Measurements from ENCODE around the gene EML6. TPM values are rescaled to one million over a fixed set of nuclear protein-coding genes. Genes with fewer than 3 reads are reported as not detected.

The EML6 gene
- total RNA-seq, 1 donor from 2014 or later: 0.89 TPM

DNA sequence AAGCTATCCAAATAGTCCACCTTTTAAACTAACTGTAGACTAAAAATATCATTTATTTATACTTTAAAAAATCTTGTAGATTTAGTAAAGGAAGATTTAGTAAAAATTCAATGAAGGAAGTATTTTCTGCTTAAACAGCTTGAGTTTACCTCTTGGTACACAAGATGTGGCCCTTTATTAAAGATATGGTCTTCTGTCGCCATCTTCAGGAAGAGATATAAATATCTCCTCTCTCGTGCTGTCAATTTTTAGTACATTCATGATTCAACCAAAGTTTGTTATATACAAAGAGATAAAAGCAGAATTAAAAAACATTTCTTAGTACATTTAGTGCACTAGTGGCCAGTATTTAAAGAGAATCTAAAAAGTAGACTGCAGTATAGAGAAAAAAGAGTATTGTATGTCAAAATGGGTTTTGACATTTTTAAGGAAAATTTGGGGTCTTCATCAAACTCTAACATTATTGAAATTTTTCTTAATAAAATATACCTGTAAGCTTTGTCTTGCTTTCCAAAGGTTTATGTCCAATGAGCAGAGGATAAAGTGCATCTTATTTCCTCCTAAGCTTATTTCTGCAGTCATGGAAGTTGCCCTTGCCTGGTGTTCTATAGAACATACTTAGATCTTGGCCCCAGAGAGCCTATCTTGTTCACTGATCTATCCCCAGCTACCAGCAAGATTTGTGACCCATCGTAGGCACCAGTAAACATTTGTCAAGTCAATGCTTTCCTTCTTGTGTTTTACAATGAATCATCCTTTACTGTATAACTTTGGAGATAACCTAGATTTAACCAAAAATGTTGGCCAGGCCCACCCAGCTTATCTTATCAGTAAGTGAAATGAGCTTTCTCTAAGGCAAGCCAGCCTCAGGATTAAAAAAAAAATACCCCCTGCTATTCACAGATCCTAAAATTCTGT, 18.5 kb upstream of the EML6 start:
- intact Hi-C loops (cut with micrococcal nuclease): loop anchor here (1.0 to 5.0 kb wide), 4 partner anchors 40 to 598 kb away; no protein-coding TSS in a partner anchor

DNA sequence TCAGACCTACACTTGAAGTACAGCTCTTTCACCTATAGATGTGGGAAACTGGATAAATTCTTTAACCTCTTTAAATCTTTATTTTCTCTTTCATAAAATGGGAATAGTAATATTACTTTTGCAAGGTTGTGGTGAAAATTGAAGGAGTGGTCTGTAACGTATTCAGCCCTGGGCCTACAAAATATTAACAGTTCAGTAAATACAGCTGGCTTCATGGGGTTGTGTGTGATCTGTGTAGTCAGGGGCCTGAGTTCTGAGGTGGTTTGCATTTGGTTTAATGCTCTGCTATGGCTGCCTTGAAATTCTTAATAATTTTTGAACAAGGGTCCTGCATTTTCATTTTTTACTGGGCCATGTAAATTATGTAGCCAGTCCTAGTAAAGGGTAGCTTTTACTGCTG, 16.8 kb upstream of the EML6 start:
- intact Hi-C loops (cut with micrococcal nuclease): loop anchor here (5.0 kb wide), 1 partner anchor 599 kb away; no protein-coding TSS in a partner anchor

DNA sequence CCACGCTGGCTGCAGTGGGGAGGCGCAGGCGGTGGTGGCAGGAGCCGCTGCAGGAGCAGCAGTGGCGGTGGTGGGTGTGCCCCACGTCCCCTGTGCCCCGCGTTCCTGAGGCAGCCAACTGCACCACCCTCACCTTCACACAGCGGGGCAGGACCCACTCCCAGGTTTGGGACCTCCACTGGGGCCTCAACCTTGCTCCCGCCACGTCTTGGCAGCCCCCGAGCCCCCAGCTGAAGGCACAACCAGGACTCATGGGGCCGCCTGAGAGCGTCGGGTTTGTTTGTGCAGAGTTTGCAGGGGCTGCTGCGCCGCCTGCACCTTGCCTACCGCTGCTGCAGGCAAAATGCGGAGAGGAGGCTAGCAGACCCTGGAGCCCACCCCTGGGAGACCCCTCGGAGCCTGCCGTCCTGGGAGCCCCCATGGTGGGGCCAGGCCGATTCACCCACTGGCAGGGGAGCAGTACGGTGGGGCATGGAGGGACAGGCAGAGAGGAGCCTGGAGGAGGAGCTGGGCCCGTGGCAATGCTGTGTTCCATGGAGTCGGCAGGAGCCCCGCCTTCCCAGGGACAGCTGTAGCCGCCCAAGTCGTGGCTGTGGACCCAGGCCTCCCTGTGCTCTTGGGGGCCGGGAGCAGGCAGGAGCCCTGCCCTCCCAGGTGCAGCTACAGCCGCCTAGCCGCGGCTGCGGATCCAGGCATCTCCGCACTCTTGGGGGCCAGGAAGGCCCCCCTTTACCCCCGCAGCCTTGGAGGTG, 14.7 kb upstream of the EML6 start:
- intact Hi-C loops (cut with micrococcal nuclease): loop anchor here (5.0 kb wide), 1 partner anchor 601 kb away; no protein-coding TSS in a partner anchor

DNA sequence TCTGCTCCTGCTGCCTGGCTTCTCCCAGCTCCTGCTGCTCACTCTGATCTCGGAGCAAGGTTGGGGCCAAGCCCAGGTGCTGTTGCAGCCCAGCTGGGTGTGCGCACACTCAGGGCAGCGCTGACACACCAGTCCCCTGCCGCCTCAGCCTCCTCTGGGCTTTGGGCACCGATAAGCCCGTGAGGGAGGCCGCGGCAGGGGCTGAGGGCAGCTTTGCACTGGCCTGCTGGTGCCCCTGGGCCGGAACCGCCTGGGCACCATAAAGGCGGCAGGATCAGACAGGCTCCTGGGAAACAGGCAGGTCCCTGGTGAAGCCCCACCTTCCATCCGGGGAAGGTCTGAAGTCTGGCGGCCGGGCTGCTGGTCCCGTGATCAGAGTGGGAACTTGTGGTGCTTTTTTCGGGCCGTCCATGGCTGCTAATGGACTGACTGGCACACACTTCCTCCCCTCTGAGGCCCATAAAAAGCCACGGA, 14.1 kb upstream of the EML6 start:
- intact Hi-C loops (cut with micrococcal nuclease): loop anchor here (5.0 kb wide), 1 partner anchor 602 kb away; no protein-coding TSS in a partner anchor

DNA sequence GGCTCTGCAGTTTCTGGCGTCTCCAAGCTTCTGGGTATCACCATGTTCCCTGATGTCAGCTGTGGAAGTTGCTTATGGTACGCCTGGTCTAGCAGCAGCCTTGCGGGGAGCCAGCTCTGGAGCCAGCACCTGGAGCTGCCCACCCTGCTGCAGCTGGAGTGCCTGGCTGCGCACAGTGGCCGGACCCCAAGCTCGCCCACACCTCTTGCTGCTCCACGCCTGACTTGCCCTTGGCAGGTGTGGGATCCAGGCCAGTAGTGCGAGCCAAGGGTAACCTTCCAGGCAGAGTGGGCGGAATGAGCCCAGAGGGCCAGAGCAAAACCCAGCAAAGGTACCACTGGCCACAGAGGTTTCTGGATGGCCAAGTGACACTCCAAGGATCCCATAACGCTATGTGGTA, 13.2 kb upstream of the EML6 start:
- intact Hi-C loops (cut with micrococcal nuclease): no loop called here

DNA sequence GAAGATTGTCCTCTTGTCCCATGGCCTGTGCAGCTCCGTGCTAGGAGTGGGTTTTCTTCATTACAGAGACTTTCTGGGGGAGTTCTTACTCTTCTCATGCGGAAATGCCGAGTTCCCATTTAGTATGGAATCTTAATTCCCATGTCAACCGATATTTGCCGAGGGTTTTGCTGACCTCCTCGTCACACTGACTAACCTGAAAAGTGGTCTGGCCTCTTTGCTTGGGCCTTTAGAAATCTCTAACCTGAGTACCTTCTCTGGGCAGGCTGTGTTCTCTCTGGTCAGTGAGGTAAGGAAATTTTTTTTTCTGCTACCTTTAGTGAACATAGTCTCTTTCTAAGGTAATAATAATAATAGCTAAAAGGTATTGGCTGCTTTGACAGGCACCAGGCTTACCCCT, 10.9 kb upstream of the EML6 start:
- intact Hi-C loops (cut with micrococcal nuclease): no loop called here

DNA sequence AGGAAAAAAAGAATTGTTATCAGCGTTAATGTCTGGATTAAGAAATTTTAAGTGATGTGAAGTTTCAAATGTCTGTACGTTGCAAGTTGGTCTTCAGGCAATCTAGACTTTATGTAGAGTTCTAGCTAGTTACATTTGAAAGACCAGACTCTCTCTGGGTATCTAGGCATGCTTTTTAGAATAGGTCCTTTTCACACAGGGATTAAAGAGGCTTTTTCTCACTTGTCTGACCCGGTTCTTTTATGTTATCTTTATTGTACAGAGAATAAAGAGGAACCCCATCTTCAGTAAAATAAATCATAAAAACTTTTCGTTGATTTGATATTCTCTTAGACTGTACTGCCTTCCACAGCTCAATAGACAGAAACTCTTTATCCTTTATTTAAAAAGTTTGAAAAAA, 8.5 kb upstream of the EML6 start:
- intact Hi-C loops (cut with micrococcal nuclease): no loop called here

DNA sequence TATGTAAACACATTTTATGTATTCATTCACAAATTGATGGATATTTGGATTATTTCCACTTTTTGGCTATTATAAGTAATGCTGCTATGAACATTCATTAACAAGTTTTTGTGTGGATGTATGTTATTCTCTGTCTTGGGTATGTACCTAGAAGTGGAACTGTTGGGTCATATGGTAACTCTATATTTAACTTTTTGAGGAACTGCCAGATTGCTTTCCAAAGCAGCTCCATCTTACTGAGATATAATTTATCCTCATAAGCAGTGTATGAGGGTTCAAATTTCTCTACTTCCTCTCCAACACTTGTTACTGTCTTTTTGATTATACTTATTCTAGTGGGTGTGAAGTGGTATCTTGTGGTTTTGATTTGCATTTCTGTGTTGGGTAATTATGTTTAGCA, 7.1 kb upstream of the EML6 start:
- intact Hi-C loops (cut with micrococcal nuclease): no loop called here

DNA sequence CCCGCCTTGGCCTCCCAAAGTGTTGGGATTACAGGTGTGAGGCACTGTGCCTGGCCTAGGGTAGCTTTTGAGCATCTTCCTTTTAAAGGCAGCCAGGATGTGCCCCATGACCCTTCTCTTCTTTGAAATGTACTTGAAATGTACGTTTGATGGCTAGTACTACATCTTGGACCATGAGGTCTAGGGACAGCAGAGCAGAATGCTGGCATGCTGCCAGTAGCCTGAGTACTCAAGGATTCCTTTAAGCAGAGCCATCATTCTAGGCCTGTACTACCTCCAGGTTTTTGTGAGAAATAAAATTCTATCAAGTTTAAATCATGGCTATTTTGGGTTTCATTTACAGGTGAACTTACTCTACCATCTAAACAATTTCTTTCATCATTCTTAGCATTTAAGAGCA, 2.9 kb upstream of the EML6 start:
- intact Hi-C loops (cut with micrococcal nuclease): loop anchor here (5.0 to 10.0 kb wide), 4 partner anchors 292 to 972 kb away; partner anchors contain the start of genes PNPT1 and PPP4R3B

DNA sequence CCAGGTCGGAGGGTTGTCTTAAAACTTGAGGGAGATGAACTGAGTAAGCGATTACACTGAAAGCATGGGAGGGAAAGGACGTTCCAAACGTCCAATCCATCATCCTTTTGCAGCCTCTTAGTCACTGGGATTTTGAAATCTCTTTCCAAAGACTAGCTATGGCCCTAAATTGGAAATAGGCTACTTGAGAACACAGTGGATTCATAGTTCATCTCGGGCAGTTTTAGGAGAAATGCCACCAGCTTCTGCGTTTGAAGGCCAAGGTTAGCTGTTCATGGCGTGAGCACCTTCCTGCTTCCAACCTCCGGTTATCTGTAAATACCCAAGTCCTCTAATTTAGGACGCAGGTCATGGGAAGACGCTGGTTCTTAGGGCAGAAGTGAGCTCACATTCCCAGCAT, 821 bp upstream of the EML6 start:
- intact Hi-C loops (cut with micrococcal nuclease): loop anchor here (1.0 to 10.0 kb wide), 15 partner anchors 116 to 970 kb away; partner anchors contain the start of genes ACYP2, CHAC2, CLHC1 and ERLEC1

DNA sequence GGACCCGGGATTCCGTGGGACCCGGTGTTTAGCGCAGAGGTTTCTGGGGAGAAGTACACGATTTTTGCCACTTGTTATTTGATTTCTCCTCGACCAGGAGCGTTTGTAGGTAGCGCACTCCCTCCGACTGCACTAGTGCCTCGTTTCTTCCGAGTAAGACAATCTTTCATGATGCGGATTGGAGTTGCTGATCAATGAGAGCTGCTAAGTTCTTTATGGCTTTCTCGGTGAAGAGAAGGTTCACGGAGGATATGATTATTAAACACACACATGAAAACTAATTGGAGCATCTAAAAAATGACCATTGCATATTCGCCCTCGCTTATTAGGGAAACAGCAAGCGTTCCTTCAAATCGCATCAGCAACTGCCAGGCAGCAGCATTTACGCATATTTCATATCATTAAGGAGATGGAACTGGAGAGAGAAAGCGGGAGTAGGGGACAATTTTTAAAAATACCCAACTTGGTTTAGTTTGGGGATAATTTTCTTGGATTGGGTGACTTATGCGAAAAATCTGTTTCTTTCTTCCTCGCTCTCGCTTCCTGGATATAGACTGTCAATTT, 616 bp downstream of the EML6 start:
- intact Hi-C loops (cut with micrococcal nuclease): loop anchor here (1.0 to 10.0 kb wide), 15 partner anchors 114 to 968 kb away; partner anchors contain the start of genes ACYP2, CHAC2, CLHC1 and ERLEC1

DNA sequence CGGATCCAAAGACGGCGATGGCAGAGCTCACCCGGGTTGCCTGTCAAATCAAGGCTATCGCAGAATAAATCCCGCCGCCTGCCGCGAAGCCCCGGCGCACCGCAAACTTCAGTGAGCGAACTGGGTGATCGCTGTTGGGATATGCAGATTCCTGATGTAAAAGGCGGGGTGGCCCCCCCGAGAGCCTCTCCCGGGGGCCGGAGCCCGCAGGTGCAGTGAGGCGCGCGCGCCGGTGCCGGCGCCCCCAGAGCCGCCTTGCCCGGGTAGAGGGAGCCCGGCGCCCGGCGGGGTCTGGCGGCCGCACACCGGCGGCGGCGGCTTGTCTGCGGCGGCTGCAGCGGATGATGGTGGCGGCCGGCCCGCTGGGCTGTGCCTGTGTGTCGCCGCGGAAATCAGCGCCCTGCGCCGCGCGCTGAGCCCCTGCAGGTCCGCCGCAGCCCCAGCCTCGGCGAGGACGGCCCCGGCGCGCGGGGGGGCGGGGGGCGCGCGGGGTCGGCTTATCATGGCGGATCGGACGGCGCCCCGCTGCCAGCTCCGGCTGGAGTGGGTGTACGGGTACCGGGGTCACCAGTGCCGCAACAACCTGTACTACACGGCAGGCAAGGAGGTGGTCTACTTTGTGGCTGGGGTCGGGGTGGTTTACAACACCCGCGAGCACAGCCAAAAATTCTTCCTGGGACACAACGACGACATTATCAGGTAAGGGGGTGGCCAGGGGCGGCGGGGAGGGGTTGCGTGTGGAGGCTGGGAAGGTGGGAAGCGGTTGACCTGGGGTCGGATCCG, 1.3 kb downstream of the EML6 start:
- intact Hi-C loops (cut with micrococcal nuclease): loop anchor here (5.0 to 10.0 kb wide), 4 partner anchors 288 to 968 kb away; partner anchors contain the start of genes PNPT1 and PPP4R3B

DNA sequence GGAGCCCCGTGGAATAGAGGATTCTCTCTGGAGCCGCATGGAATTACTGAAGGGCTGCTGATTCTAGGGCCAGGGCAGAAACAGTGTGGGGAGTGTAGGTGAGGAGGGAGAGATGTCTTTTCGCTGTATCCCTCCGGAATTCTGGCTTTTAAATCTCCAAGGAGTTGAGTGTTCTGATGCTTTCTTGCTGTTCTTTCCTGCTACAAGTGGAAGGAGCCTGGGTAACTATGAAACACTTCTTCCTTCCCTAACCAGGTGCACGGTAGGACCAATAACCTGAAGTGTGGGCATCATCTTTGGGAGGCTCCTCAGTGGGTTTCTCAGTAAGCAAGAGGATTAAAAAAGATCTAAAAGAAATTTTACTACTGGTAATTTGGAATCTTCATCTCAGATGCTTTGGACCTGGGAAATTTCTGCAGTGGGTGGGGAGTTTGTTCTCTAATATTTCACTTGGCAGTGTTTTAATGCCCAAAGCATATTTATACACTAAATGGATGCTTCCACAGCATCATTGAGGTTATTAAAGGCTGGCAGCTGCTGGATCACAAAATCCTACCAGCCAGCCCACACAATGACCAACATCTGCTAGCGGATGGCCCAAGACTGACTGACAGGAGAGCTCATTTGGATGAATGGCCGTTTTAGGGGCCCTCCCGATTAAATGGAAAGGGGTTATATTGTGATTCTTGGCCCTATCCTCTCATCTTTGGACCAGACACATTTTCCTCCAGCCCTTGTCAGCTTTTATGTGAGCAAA, 2.1 kb downstream of the EML6 start:
- intact Hi-C loops (cut with micrococcal nuclease): loop anchor here (10.0 kb wide), 1 partner anchor 699 kb away; no protein-coding TSS in a partner anchor

DNA sequence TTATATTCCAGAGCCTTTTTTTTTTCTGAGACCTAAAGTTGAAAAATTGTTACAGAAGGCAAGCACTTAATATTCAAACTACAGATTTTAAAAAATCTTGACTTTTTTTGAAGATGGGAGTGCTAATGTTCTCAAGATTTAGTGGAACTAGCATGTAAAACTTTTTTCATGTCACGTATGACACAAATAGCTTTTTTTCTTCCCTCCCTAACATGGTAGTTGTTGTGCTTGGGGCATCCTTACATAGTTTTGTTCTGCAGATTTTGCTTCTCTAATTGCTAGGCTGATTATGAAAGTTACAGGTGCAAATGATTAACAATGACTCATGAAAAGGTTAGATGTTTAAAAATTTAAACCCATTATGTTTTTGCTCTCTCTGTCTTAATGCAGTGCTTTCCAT, 3.0 kb downstream of the EML6 start:
- intact Hi-C loops (cut with micrococcal nuclease): loop anchor here (10.0 kb wide), 1 partner anchor 698 kb away; no protein-coding TSS in a partner anchor

DNA sequence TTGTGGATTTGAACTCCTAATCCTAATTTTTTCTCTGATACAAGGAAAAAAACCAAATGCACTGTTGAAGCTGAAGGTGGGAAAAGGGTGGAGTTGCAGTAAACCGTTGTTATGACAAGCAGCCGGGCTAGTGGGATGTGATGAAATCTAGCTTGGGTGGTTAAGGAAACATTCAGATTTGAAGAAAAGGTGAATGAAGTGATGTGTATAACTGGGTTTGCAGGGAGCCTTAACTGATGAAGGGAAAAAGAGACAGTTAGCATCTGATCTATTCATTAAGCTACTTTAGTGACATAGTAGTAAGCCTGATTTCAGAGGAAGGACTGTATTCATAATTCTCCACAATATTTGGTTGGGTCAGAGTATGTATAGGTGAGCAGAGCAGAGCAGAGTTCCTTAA, 3.5 kb downstream of the EML6 start:
- intact Hi-C loops (cut with micrococcal nuclease): loop anchor here (10.0 kb wide), 1 partner anchor 698 kb away; no protein-coding TSS in a partner anchor

DNA sequence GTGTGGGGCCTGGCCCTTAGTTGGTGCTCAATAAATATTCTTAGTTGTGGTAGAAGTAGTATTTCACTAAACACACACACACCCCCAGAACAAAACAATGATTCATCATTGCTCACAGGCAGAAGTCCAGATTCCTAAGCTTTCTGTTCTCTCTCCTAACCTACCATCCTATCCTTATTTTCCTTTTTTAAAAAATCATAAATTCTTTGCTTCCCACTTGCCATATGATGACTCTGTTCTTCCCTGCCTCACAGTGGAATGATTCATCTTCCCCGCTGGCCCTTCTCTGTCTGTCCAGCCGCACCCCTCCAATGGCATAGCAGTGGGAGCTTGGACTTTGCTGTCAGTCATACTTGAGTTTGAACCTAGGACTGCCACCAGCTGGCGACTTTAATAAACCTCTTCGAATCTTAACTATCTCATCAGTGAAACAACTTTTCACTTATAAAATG, 5.2 kb downstream of the EML6 start:
- intact Hi-C loops (cut with micrococcal nuclease): loop anchor here (10.0 kb wide), 1 partner anchor 696 kb away; no protein-coding TSS in a partner anchor

DNA sequence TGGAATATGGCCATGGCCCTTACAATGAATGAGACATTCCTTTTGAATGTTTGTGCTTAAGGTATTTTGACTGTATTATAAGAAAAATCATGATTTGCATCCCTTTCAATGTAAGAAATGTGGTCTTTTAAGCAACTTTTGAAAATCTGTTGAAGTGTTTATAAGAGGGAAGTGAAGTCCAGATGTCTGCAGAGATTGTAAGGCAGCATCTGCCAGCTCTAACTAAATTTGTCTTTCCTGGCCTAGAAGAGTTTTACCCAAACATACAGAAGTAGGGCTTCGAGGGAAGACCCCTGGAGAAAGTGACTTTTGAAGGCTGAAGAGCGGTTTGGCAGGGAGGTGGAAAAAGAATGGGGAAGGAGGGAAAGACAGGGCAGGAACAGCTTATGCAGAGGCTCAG, 12.2 kb downstream of the EML6 start:
- intact Hi-C loops (cut with micrococcal nuclease): no loop called here

DNA sequence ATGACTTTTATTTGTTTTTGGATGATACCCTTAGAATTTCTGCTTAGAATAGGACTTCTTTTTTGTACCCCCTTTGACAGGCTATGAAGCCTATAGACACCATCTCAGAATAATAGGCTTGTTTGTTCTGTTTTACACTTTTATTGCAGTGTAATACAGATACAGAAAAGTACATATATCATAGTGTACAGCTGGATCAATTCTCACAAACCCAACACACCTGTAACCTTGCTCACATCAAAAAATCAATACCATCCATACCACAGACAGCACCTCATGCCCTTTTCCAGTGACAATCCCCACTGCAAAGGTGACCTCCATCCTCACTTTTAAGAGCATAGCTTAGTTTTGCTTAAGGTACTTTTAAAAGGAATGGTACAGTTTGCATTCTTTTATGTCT, 14.8 kb downstream of the EML6 start:
- intact Hi-C loops (cut with micrococcal nuclease): no loop called here

DNA sequence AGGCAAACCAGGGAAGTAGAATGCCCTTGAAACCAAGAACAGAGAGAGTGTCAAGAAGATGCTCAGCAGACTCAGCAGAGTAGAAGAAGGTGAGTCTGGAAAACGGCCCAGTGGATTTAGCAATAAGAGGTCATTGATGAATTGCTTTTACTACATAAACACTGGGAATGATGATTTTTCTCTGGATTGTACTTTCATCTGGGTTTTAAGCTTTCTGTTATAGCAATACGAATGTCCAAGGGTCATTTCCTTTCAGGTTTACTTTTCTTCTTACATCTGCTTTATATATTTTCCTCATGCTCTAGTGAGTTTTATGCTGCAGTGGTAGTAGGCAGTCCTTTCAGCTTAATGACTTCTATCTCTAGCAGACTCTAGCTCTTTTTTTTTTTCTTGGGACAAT, 16.9 kb downstream of the EML6 start:
- intact Hi-C loops (cut with micrococcal nuclease): no loop called here

Measured in T-helper 2 cell treated with Interferon-gamma antibody and Interleukin-4, amounts not matched to agents 100 ng/mL and 5 ng/mL, for 36 hours (primary cell).